BE2C (cell line): ENCODE results near the gene RALGDS.

Source experiments
- DNase-seq: peaks from one replicate; pipeline ENCODE4 v3.0.0-alpha.2; 2020
- H3K27me3 ChIP-seq: fragments of 250-450 bp; sonication (Bioruptor Pico); 2 replicates; pipeline ENCODE4 v1.5.1; 2020; ENCODE audit warnings: mild to moderate bottlenecking
- H3K36me3 ChIP-seq: fragments of 250-450 bp; sonication (Bioruptor Pico); 2 replicates; pipeline ENCODE4 v1.5.1; 2020; ENCODE audit warnings: mild to moderate bottlenecking
- H3K4me1 ChIP-seq: fragments of 250-450 bp; sonication (Bioruptor Pico); 2 replicates; pipeline ENCODE4 v1.5.1; 2020
- H3K4me3 ChIP-seq: 2 replicates; pipeline ENCODE4 v1.5.1; 2011; ENCODE audit warnings: low read depth, low read length
- H3K9me3 ChIP-seq: fragments of 250-450 bp; sonication (Bioruptor Pico); 2 replicates; pipeline ENCODE4 v1.5.1; 2020
- CTCF ChIP-seq: IDR thresholded peaks from 2 replicates; pipeline ENCODE4 v1.5.1; 2012; ENCODE audit warnings: mild to moderate bottlenecking, low read depth, low read length

RALGDS gene

GRCh38 chr9:133101356-133102189 lies 19.5 kb downstream of the RALGDS start:
- H3K36me3 ChIP-seq, result peaks cover 96% of the 10 kb centered on the region
- no peak for TF ChIP-seq CTCF
- no peak for DNase-seq

GRCh38 chr9:133100506-133101355 lies 20.3 kb downstream of the RALGDS start:
- Histone ChIP-seq H3K36me3 (peaks cover 97% of the 10 kb centered on the region), H3K27me3 (no peaks in the 10 kb centered on the region), H3K4me3 (no peak overlapping the region), H3K9me3 (no peaks in the 10 kb centered on the region), H3K4me1 (no peaks in the 10 kb centered on the region)
- no peak for DNase-seq
- TF ChIP-seq CTCF, result no peak

More at GRCh38 chr9:133101356-133102189, 19.5 kb downstream of the RALGDS start:
- Histone ChIP-seq H3K4me1 (no peaks in the 10 kb centered on the region), H3K4me3 (no peak overlapping the region), H3K9me3 (no peaks in the 10 kb centered on the region), H3K27me3 (no peaks in the 10 kb centered on the region)

GRCh38 chr9:133099726-133100505 lies 21.1 kb downstream of the RALGDS start:
- no peak for TF ChIP-seq CTCF
- no peaks in the 10 kb centered on the region for H3K9me3 ChIP-seq
- H3K4me1 ChIP-seq, result no peaks in the 10 kb centered on the region
- no peaks in the 10 kb centered on the region for H3K27me3 ChIP-seq
- H3K36me3 ChIP-seq, result peaks cover 95% of the 10 kb centered on the region
- no peak overlapping the region for H3K4me3 ChIP-seq
- no peak for DNase-seq

- Histone ChIP-seq H3K27me3 (no peaks in the 10 kb centered on the region), H3K4me1 (no peaks in the 10 kb centered on the region), H3K36me3 (peaks cover 84% of the 10 kb centered on the region), H3K9me3 (no peaks in the 10 kb centered on the region), H3K4me3 (no peak overlapping the region)
- TF ChIP-seq CTCF, result no peak
- no peak for DNase-seq
Observed at GRCh38 chr9:133098871-133099270, 22.2 kb downstream of the RALGDS start.

- H3K4me3 ChIP-seq, result no peak overlapping the region
- H3K9me3 ChIP-seq, result no peaks in the 10 kb centered on the region
- H3K36me3 ChIP-seq, result peaks cover 78% of the 10 kb centered on the region
- H3K4me1 ChIP-seq, result no peaks in the 10 kb centered on the region
- no peak for TF ChIP-seq CTCF
- no peaks in the 10 kb centered on the region for H3K27me3 ChIP-seq
- DNase-seq, result no peak
Observed at GRCh38 chr9:133098104-133098754, 22.8 kb downstream of the RALGDS start.
